Measurements from ENCODE around the gene TAGLN3. TPM values are rescaled to one million over a fixed set of nuclear protein-coding genes. Genes with fewer than 3 reads are reported as not detected.

Gene TAGLN3
- total and polyA plus RNA-seq, 7 donors = 0.21 to 0.66 TPM; not detected in 5

- no peaks in the 10 kb centered on the region for H3K9me3 ChIP-seq
Observed at GRCh38 chr3:112018712-112019111, 20.0 kb downstream of the TAGLN3 start.

GRCh38 chr3:112019716-112020115, 21.0 kb downstream of the TAGLN3 start:
- no peaks in the 10 kb centered on the region for H3K36me3 ChIP-seq (ENCODE audit: insufficient read depth in 1 of 2, low read depth in 1 of 2)
- intact Hi-C loops (cut with DNase I) = no loop called here
- no peaks in the 10 kb centered on the region for H3K9me3 ChIP-seq
- no peak for ATAC-seq
- no peaks in the 10 kb centered on the region for H3K27me3 ChIP-seq (ENCODE audit: insufficient read depth in 3 of 3, low read length in 2 of 3)
- H3K27ac ChIP-seq = no peak overlapping the region
- WGBS, 3 donors = 69 to 82% (median 76%) methylated on average over 1 of the region's 1 CpG
- DNase-seq = no peak
- no peaks in the 10 kb centered on the region for H3K4me1 ChIP-seq
- H3K4me3 ChIP-seq = no peak overlapping the region
- no peak for TF ChIP-seq CTCF (IDR thresholded peaks at IDR 0.05)

More at GRCh38 chr3:112018712-112019111, 20.0 kb downstream of the TAGLN3 start:
- H3K27ac ChIP-seq = no peak overlapping the region
- intact Hi-C loops (cut with DNase I) = no loop called here
- H3K36me3 ChIP-seq (ENCODE audit: insufficient read depth in 1 of 2, low read depth in 1 of 2) = no peaks in the 10 kb centered on the region
- TF ChIP-seq CTCF (IDR thresholded peaks at IDR 0.05) = no peak
- DNase-seq (no peak), ATAC-seq (no peak)
- no peak overlapping the region for H3K4me3 ChIP-seq
- H3K4me1 ChIP-seq = no peaks in the 10 kb centered on the region
- WGBS, 3 donors = 95 to 99% (median 97%) methylated on average over 4 of the region's 4 CpGs
- no peaks in the 10 kb centered on the region for H3K27me3 ChIP-seq (ENCODE audit: insufficient read depth in 3 of 3, low read length in 2 of 3)

- H3K4me1 ChIP-seq = no peaks in the 10 kb centered on the region
- no peak for TF ChIP-seq CTCF (IDR thresholded peaks at IDR 0.05)
- no peak for DNase-seq
- H3K27ac ChIP-seq = no peak overlapping the region
- H3K4me3 ChIP-seq = no peak overlapping the region
- WGBS, 3 donors = 87 to 97% (median 94%) methylated on average over 1 of the region's 1 CpG
- no peaks in the 10 kb centered on the region for H3K27me3 ChIP-seq (ENCODE audit: insufficient read depth in 3 of 3, low read length in 2 of 3)
- H3K9me3 ChIP-seq = no peaks in the 10 kb centered on the region
- no peak for ATAC-seq
- intact Hi-C loops (cut with DNase I) = no loop called here
- no peaks in the 10 kb centered on the region for H3K36me3 ChIP-seq (ENCODE audit: insufficient read depth in 1 of 2, low read depth in 1 of 2)
Observed at GRCh38 chr3:112020674-112021085, 22.0 kb downstream of the TAGLN3 start.

- DNase-seq (no peak), ATAC-seq (no peak)
- H3K4me3 ChIP-seq = no peak overlapping the region
- 78 to 83% (median 82%) methylated on average over 4 of the region's 4 CpGs for WGBS, 3 donors
- no peaks in the 10 kb centered on the region for H3K9me3 ChIP-seq
- H3K27ac ChIP-seq = no peak overlapping the region
- intact Hi-C loops (cut with DNase I) = no loop called here
- H3K27me3 ChIP-seq (ENCODE audit: insufficient read depth in 3 of 3, low read length in 2 of 3) = no peaks in the 10 kb centered on the region
- no peak for TF ChIP-seq CTCF (IDR thresholded peaks at IDR 0.05)
- no peaks in the 10 kb centered on the region for H3K36me3 ChIP-seq (ENCODE audit: insufficient read depth in 1 of 2, low read depth in 1 of 2)
- no peaks in the 10 kb centered on the region for H3K4me1 ChIP-seq
Observed at GRCh38 chr3:112027142-112027541, 28.4 kb downstream of the TAGLN3 start.

GRCh38 chr3:112027826-112028225, 29.1 kb downstream of the TAGLN3 start:
- Histone ChIP-seq H3K9me3 (no peaks in the 10 kb centered on the region), H3K27ac (no peak overlapping the region), H3K4me3 (no peak overlapping the region), H3K4me1 (no peaks in the 10 kb centered on the region), H3K36me3 (ENCODE audit: insufficient read depth in 1 of 2, low read depth in 1 of 2) (no peaks in the 10 kb centered on the region), H3K27me3 (ENCODE audit: insufficient read depth in 3 of 3, low read length in 2 of 3) (no peaks in the 10 kb centered on the region)
- intact Hi-C loops (cut with DNase I) = no loop called here
- WGBS, 3 donors = 57 to 62% (median 61%) methylated on average over 4 of the region's 4 CpGs
- no peak for ATAC-seq
- TF ChIP-seq CTCF (IDR thresholded peaks at IDR 0.05) = no peak
- DNase-seq = no peak
